OCI-M1 (cell line): ENCODE data around the gene HP1BP3.
"Not testable (repeated sequence)": the region's sequence is repeated elsewhere in the genome, so short reads cannot be mapped to it uniquely, and the experiment has no call there.

Experiments used
- DNase-seq: peaks from one replicate; lab custom pipeline; 2025; lab: John Stamatoyannopoulos, UW

Gene HP1BP3

GRCh38 chr1:20727746-20728316, 59.3 kb downstream of the HP1BP3 start:
- DNase-seq: peak; percentile 55

- DNase-seq: no peak
Measured at GRCh38 chr1:20726932-20727745, 60.0 kb downstream of the HP1BP3 start.

DNA sequence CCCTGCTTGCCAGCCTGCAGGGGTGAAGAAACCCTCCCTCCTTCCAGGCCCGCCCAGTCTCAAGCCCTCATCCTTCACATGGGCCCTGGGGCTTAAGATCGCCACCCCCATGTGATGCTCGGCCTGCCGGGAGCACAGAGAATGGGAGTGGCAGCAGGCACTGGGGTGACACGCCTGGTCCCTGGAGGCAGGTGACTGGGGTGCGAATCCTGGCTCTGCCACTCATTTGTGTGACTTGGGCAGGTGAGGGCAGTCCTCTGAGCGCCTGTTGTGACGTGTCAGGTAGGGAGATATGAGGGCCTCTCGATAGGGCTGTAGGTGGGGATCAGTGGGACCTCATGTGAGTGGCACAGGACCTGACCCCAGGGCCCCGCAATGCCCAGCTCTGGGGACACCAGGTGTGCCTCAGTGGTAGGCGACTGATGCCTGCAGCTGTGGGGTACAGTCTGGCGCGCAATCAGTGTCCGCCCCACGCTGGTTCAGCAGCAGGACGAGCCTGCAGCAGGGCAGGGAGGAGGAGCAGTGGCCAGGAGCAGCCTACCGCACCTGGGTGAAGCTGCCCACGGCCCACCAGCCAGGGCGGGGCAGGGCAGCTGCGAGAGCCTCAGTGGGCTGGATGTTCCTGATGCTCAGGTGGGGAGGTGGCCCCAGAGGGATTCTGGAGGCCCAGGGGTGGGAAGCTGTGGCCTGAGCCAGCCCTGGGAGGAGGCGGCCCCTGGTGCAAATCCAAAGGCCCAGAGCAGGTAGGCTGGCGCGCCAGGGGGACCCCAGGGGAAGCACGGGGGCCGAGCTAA, 60.8 kb downstream of the HP1BP3 start:
- no peak for DNase-seq

DNA sequence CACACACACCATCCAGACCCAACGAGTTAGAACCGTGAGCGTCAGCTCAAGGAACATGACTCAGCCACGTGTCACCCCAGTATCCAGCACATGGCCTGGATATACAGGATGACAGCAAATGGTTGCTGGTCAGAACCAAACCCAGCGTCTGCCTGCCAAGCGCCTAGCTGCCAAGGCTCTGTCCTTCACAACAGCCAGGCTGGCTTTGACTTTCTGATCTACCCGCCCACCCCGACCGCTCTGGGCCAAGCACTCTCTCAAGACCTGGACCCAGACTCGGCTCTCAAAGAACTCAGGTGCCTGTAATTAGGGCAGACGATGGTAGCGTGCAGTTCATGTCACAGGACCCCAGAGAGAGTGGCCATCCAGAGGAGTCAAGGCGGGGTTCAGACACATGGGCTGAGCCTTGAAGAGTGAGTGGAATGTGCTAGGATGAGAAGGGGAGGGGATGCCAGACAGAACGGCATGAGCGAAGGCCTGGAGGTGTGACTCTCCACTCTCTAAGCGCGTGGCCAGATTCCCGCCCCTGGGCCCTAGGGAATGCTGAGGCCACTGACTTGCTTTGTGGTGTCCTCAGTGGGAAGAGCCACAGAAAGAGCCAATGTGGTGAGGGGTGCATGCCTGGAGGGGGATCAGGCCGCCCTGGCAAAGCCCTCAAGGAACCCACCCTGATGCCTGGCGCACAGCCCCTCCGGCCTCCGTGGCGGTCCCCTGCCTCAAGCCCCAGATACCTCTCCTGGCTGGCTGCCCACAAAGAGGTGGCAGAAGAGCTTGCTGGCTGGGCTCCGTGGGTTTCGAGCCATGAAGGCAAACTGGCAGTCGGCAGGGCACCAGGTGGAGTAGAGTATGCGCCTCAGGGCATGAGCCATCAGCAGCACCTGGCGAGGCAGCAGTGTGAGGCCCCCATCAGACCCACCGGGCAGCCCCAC, 61.7 kb downstream of the HP1BP3 start:
- DNase-seq: no peak

DNA sequence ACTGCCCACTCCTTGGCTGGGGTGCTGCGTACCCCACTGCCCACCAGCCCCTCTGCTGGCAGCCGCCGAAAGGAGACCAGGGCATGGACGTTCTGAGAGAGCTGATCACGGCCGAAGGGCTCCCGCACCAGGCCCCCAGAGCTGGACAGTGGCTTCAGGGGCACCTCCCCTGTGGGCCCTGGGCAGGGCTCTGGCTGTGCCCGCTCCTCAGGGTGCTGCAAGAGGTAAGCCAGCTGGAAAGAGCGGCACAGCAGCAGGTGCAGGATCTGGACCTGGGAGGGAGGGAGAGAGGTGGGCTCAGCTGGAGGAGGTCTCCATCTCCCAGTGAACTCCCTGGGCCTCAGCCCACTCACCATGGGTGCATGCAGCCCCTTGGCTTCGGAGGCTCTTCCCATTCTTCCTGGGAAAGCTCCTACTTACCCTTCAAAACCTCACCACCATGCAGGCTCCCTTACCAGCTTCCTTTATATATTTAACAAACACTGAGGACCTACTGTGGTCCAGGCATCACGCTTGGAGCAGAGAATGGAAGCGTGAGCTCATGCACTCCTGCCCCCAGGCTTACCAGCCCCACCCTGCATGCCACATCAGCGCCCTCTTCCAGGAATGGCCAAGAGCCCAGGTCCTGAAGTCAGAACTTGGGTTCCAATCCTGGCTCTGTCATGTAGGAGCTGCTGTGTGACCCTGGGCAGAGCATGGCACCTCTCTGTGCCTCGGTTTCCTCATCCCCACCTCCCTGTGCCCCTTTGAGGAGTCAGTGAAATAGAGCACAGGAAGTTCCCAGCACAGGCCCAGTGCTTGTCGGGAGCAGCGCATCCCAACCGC, 62.5 kb downstream of the HP1BP3 start:
- no peak for DNase-seq

DNA sequence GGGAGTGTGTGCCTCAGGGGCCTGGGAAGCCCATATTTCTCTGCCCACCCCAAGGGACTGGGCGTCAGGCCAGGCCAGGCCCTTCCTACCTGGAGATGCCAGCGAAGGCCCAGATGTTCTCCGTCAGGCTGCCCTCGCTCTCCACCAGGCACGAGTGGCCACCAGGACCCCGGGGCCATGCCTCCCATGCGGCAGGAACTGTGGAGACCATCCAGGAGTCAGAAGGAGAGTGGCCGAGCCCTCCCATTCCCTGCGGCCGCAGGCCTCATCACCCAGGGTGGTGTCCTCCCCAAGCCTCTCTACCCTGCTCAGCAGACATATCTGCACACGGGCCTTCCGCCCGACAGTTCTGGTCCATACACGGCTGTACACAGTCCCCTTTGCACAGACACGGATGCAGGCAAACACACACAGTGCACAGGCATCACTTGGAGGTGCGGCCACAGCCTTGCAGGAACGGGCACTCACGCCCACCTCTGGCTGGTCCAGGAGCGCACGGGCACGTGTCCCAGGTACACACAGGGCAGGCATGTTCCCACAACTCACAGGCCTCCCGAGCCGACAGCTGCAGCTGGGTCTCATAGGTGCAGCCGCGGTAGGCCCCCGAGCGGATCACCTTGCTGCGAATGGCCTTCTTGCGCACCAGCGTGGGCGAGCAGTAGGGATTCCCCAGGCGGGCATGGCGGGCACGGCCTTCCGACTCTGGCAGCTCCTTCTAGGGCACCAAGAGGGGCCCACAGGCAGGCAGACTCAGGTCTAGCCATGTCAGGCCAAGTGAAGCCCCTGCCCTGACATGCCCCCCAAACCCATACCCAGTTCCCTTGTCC, 63.4 kb downstream of the HP1BP3 start:
- DNase-seq: no peak

DNA sequence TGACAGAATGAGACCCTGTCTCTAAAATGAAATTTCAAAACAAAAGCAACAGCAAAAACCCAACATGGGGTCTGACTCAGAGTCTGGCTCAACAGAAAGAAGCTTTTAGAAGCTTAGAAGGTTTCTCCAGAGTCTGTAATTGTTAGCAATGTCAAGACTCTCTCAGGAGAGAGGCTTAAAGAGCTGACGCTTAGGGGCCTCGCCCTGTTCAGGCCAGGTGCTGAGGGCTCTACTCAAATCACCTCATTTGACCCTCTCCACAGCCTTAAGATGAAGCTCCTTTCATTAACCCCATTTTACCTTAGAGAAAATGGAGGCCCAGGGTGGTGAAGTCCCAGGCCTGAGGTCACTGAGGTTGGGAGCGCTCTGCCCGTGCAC, 64.0 kb downstream of the HP1BP3 start:
- no peak for DNase-seq

DNA sequence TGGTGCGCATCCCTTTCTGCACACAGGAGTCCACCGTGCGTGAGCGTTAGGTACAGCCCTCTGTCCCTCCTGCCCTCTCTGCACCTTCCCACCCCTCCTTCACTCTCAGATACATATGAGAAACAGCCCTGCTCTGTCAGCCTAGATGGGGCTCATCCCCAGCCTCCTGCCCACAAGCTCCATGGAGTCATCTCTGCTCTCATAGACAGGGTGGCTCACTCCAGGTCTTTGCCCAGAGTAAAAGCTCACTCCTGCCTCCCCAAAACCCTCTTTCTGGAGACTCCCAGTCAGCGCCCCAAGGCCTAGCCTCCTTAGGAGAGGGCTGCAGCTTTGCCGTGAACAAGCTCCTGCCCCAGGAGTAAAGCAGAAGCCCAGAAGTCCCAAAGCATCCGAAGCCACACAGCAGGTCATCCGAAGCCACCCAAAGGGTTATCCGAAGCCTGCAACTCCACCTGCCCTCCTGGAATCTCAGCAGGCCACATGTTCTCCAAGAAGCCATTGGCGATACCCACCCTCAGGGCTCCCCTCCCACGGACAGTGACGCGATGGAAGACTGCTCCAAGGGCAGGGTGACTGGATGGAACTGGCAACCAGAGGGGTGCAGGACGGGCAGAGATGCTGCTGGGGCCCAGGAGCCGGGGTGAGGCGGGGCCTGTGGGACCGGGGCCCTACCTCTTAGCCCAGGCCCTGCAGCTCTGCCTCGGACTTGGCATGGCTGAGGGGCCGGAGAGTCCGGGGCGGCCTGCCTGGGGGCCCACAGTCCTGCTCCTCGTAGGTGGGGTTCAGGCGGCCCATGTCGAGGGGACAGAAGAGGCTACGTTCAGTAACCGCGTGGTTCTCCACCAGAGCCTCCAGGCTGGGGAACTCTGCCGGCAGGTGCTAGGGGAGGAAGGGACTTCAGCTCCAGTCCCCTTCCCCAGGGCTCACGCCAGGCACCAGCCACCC, 65.7 kb downstream of the HP1BP3 start:
- DNase-seq: no peak

DNA sequence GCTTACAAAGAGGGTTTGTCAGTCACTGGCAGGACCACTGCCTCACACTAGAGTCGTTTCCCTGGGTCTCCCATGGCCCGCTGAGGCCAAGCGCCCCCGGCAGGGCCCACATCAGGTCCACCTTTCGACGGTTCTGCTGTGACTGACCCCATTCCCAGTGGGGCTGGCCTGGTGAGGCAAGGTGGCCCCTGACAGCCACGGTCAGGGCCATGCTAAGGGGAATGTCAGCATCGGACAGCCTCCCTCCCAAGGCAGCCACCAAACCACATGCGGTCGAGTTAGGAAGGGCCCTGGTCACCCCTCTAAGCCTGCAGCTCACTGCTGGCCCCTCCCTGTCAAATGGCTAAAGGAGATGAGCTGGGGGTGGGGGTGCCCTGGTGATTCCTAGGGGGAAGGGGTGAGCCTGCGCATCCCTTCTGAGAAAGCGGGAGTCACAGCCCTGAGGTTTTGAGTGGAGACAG, 66.4 kb downstream of the HP1BP3 start:
- no peak for DNase-seq

GRCh38 chr1:20719871-20720620, 67.1 kb downstream of the HP1BP3 start:
- DNase-seq: no peak

DNA sequence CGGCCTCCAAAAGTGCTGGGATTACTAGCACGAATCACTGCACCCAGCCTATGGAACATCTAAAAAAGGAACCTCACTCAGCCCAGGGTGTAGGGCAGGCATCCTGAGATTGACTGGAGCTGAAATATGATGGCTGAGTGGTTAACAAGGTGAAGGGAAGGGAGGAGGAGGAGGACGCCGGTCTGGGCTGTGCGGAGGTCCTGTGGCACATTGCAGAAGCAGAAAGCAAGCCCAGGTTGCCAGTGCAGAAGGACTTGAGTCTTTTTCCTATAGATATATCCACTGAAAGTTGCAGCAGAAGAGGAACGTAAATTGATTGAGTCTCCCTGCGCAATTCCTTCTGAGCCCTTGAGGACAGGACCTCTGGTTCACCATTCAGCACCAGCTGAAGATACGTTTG, 67.8 kb downstream of the HP1BP3 start:
- no peak for DNase-seq

DNA sequence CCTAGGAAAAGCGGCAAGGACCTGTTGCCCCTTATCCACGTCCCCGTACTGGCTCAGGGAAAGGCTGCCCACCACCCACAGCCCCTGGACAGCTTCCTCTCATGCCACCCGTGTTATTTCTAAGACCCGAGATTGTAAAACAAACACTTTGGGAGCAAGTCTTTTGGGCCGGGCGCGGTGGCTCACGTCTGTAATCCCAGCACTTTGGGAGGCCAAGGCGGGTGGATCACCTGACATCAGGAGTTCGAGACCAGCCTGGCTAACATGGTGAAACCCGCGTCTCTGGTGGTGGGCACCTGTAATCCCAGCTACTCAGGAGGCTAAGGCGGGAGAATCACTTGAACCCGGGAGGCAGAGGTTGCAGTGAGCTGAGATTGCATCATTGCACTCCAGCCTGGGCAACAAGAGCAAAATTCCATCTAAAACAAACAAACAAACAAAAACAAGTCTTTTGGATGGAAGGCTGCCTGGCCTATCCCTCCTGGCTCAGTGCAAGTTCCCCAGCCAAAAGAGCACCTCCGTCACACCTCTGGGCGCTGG, 68.7 kb downstream of the HP1BP3 start:
- DNase-seq: not testable (repeated sequence)

- peak; percentile 65 for DNase-seq
Measured at GRCh38 chr1:20717452-20718342, 69.4 kb downstream of the HP1BP3 start, which contains the start of gene KIF17. Gene KIF17 (minus strand): TSS chr1:20718007. CDS start chr1:20717706, 301 bp downstream.

- no peak for DNase-seq
Measured at GRCh38 chr1:20716232-20716631, 70.9 kb downstream of the HP1BP3 start.

DNA sequence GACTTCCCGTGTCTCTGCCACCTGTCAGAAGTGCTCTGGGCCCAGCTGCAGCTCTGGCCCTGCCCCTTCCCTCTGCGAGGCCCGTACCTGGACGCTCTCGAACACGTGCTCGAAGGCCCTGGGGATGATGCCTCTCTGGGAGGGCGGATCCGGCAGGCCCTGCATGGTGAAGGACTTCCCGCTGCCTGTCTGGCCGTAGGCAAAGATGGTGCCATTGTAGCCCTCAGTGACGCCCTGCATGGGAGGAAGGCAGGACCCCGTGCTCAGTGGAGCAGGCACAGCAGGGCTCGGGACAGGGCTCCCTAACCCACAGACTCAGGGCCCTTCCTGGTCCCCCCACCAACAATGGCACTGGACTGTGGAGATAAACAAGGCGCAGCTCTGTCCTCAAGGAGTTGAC, 71.7 kb downstream of the HP1BP3 start:
- DNase-seq: no peak

- no peak for DNase-seq
Measured at GRCh38 chr1:20713440-20713839, 73.7 kb downstream of the HP1BP3 start.

DNA sequence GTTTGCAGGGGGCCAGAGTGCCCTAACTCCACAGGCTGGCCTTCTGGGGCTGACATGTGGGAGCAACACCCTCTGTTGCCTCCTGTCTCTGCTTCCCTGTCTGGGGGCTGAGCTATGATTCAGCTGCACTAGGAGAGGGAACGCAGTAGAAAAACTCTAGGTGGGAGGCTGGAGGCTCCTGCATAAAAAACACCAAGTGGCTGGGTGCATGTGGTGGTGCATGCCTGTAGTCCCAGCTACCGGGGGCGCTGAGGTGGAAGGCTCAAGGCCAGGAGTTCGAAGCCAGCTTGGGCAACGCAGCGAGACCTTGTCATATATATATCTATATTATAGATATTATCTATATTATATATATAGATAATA, 74.9 kb downstream of the HP1BP3 start:
- DNase-seq: no peak
